Activated T-helper 1 cell treated with anti-CD3 and anti-CD28 coated beads, Interleukin-2, amount 50 U/mL, for 16 hours (primary cell): ENCODE data around the gene COX6A1.
A peak's percentile ranks its signal among the peaks of the same experiment; 100 is the strongest.
"Not testable (repeated sequence)": the region's sequence is repeated elsewhere in the genome, so short reads cannot be mapped to it uniquely, and the experiment has no call there.

Experiments
- DNase-seq, 2 donors: peaks; one replicate each; pipeline ENCODE4 v3.0.0-alpha.2; 2020; ENCODE audit warnings: low read depth in 1 of 2, low spot score in 1 of 2

The COX6A1 gene

GRCh38 chr12:120466560-120467315 lies 28.8 kb downstream of the COX6A1 start:
- peak in 1 of 2 donors; percentile 11 for DNase-seq

GRCh38 chr12:120467439-120467838 lies 29.5 kb downstream of the COX6A1 start:
- no peak for DNase-seq

- DNase-seq, result no peak
Measured at GRCh38 chr12:120468325-120468820, 30.5 kb downstream of the COX6A1 start.

GRCh38 chr12:120468821-120469449 lies 31.0 kb downstream of the COX6A1 start:
- peak in 1 of 2 donors; percentile 28 for DNase-seq

- peak; percentile 95 to 98 for DNase-seq
Measured at GRCh38 chr12:120469450-120470149, 31.7 kb downstream of the COX6A1 start, which contains the start of gene SRSF9. Gene SRSF9 (minus strand): TSS chr12:120469748. CDS start chr12:120469609, 139 bp downstream.

- DNase-seq, result no peak
Measured at GRCh38 chr12:120470150-120470784, 32.4 kb downstream of the COX6A1 start.

GRCh38 chr12:120472521-120472920 lies 34.6 kb downstream of the COX6A1 start:
- no peak for DNase-seq

- no peak for DNase-seq
Measured at GRCh38 chr12:120473807-120474615, 36.1 kb downstream of the COX6A1 start.

- DNase-seq, result no peak
Measured at GRCh38 chr12:120474616-120474960, 36.7 kb downstream of the COX6A1 start.

- no peak for DNase-seq
Measured at GRCh38 chr12:120475643-120476042, 37.7 kb downstream of the COX6A1 start.

- DNase-seq, result no peak
Measured at GRCh38 chr12:120479458-120479857, 41.5 kb downstream of the COX6A1 start.

- no peak for DNase-seq
Measured at GRCh38 chr12:120480211-120480610, 42.3 kb downstream of the COX6A1 start.

GRCh38 chr12:120481022-120481767 lies 43.3 kb downstream of the COX6A1 start:
- DNase-seq, result no peak

GRCh38 chr12:120483621-120484020 lies 45.7 kb downstream of the COX6A1 start:
- no peak for DNase-seq

GRCh38 chr12:120485961-120486881 lies 48.3 kb downstream of the COX6A1 start:
- DNase-seq, result no peak

- DNase-seq, result not testable (repeated sequence)
Measured at GRCh38 chr12:120487552-120487951, 49.6 kb downstream of the COX6A1 start.

GRCh38 chr12:120488057-120488640 lies 50.2 kb downstream of the COX6A1 start:
- no peak for DNase-seq

GRCh38 chr12:120489018-120489417 lies 51.1 kb downstream of the COX6A1 start:
- DNase-seq, result no peak
